WERI-Rb-1 (cell line): ENCODE data around the gene P3H1.
"Not testable (repeated sequence)": the region's sequence is repeated elsewhere in the genome, so short reads cannot be mapped to it uniquely, and the experiment has no call there.

ENCODE experiments used
- DNase-seq: peaks from one replicate; pipeline ENCODE4 v3.0.0-alpha.2; 2020
- H3K27ac ChIP-seq: fragments of 250-450 bp; sonication (Bioruptor Pico); 2 replicates; pipeline ENCODE4 v1.5.1; 2020; ENCODE audit warnings: mild to moderate bottlenecking, moderate library complexity
- H3K27me3 ChIP-seq: fragments of 250-450 bp; sonication (Bioruptor Pico); 2 replicates; pipeline ENCODE4 v1.5.1; 2021; ENCODE audit warnings: mild to moderate bottlenecking, low read depth, moderate library complexity; ENCODE audit not compliant: insufficient read depth, severe bottlenecking
- H3K36me3 ChIP-seq: fragments of 250-450 bp; sonication (Bioruptor Pico); 2 replicates; pipeline ENCODE4 v1.5.1; 2020; ENCODE audit warnings: mild to moderate bottlenecking, moderate library complexity
- H3K4me3 ChIP-seq: 2 replicates; pipeline ENCODE4 v1.5.1; 2011; ENCODE audit warnings: low read depth, mild to moderate bottlenecking, control low read depth, low read length
- H3K9me3 ChIP-seq: fragments of 250-450 bp; sonication (Bioruptor Pico); 2 replicates; pipeline ENCODE4 v1.5.1; 2021; ENCODE audit warnings: mild to moderate bottlenecking, moderate library complexity; ENCODE audit not compliant: severe bottlenecking
- CTCF ChIP-seq: IDR thresholded peaks from 2 replicates; pipeline ENCODE4 v1.5.1; 2011; ENCODE audit warnings: low read depth, mild to moderate bottlenecking, control low read depth, inconsistent platforms, low read length

The P3H1 gene

GRCh38 chr1:42730002-42730401 lies 36.8 kb downstream of the P3H1 start:
- no peak for DNase-seq
- H3K27ac ChIP-seq: no peak overlapping the region
- no peak for TF ChIP-seq CTCF
- H3K9me3 ChIP-seq: no peaks in the 10 kb centered on the region
- no peaks in the 10 kb centered on the region for H3K36me3 ChIP-seq
- H3K27me3 ChIP-seq: no peaks in the 10 kb centered on the region
- no peak overlapping the region for H3K4me3 ChIP-seq

GRCh38 chr1:42725820-42726219 lies 41.0 kb downstream of the P3H1 start:
- H3K4me3 ChIP-seq, DNase-seq, H3K9me3 ChIP-seq, H3K27ac ChIP-seq, H3K36me3 ChIP-seq, H3K27me3 ChIP-seq: not testable (repeated sequence)

- no peak overlapping the region for H3K27ac ChIP-seq
- TF ChIP-seq CTCF: no peak
- H3K27me3 ChIP-seq: no peaks in the 10 kb centered on the region
- H3K4me3 ChIP-seq: no peak overlapping the region
- no peaks in the 10 kb centered on the region for H3K9me3 ChIP-seq
- H3K36me3 ChIP-seq: peaks cover 6% of the 10 kb centered on the region
- DNase-seq: no peak
Measured at GRCh38 chr1:42723511-42723910, 43.3 kb downstream of the P3H1 start.

GRCh38 chr1:42722403-42722802 lies 44.4 kb downstream of the P3H1 start:
- H3K36me3 ChIP-seq: peaks cover 14% of the 10 kb centered on the region
- not testable (repeated sequence) for H3K4me3 ChIP-seq, H3K9me3 ChIP-seq, H3K27me3 ChIP-seq, DNase-seq, H3K27ac ChIP-seq

- Histone ChIP-seq H3K27ac (no peak overlapping the region), H3K4me3 (no peak overlapping the region), H3K27me3 (no peaks in the 10 kb centered on the region), H3K9me3 (no peaks in the 10 kb centered on the region), H3K36me3 (peaks cover 16% of the 10 kb centered on the region)
- DNase-seq: no peak
- TF ChIP-seq CTCF: no peak
Measured at GRCh38 chr1:42721926-42722325, 44.9 kb downstream of the P3H1 start.

- Histone ChIP-seq H3K4me3 (no peak overlapping the region), H3K27me3 (no peaks in the 10 kb centered on the region), H3K36me3 (peaks cover 19% of the 10 kb centered on the region), H3K9me3 (no peaks in the 10 kb centered on the region), H3K27ac (no peak overlapping the region)
- no peak for TF ChIP-seq CTCF
- no peak for DNase-seq
Measured at GRCh38 chr1:42720868-42721267, 46.0 kb downstream of the P3H1 start.

- H3K27me3 ChIP-seq, H3K4me3 ChIP-seq, H3K9me3 ChIP-seq, DNase-seq, H3K27ac ChIP-seq: not testable (repeated sequence)
- peaks cover 62% of the 10 kb centered on the region for H3K36me3 ChIP-seq
Measured at GRCh38 chr1:42714441-42714840, 52.4 kb downstream of the P3H1 start.
